Astrocyte (in vitro differentiated cells and primary cell): ENCODE data around the gene KRT9.

Experiments
- CTCF ChIP-seq: IDR thresholded peaks from 2 replicates; pipeline ENCODE4 v1.5.1; 2011; ENCODE audit warnings: low read depth, mild to moderate bottlenecking, inconsistent platforms, low read length, moderate library complexity; ENCODE audit not compliant: insufficient read depth
- EZH2 ChIP-seq: IDR thresholded peaks from 2 replicates; pipeline ENCODE4 v1.6.1; 2012; ENCODE audit warnings: mild to moderate bottlenecking, low read length, inconsistent platforms; ENCODE audit not compliant: insufficient read depth

- no peak for TF ChIP-seq CTCF
- TF ChIP-seq EZH2 = no peak
Observed at GRCh38 chr17:41586863-41587495, 15.1 kb upstream of the KRT9 start, which contains the start of gene KRT14.
